GM12873 (cell line): ENCODE results near the gene CCL13.

Experiments
- CTCF ChIP-seq: IDR thresholded peaks from 2 replicates; pipeline ENCODE4 v1.5.1; 2012; ENCODE audit warnings: low read depth, mild to moderate bottlenecking, moderate library complexity, low read length, control low read depth; ENCODE audit not compliant: insufficient read depth; ENCODE audit errors: missing control alignments

CCL13 gene

GRCh38 chr17:34393401-34393800, 37.1 kb downstream of the CCL13 start:
- no peak for TF ChIP-seq CTCF

- TF ChIP-seq CTCF: peak; percentile 11
These were observed 41.0 kb downstream of the CCL13 start for GRCh38 chr17:34397265-34397664.

- no peak for TF ChIP-seq CTCF
These were observed 42.7 kb downstream of the CCL13 start for GRCh38 chr17:34398990-34399389.

- TF ChIP-seq CTCF: no peak
These were observed 43.4 kb downstream of the CCL13 start for GRCh38 chr17:34399725-34400124.

- TF ChIP-seq CTCF: no peak
These were observed 44.1 kb downstream of the CCL13 start for GRCh38 chr17:34400301-34400931.

GRCh38 chr17:34401165-34401564, 44.9 kb downstream of the CCL13 start:
- TF ChIP-seq CTCF: no peak

GRCh38 chr17:34403006-34403405, 46.7 kb downstream of the CCL13 start:
- TF ChIP-seq CTCF: no peak
